ENCODE data around the gene ZNF609. TPM values are rescaled to one million over a fixed set of nuclear protein-coding genes. Genes with fewer than 3 reads are reported as not detected.
A peak's percentile ranks its signal among the peaks of the same experiment; 100 is the strongest.

The ZNF609 gene
- total RNA-seq, 1 donor from 2014 or later, result 21.5 TPM

DNA sequence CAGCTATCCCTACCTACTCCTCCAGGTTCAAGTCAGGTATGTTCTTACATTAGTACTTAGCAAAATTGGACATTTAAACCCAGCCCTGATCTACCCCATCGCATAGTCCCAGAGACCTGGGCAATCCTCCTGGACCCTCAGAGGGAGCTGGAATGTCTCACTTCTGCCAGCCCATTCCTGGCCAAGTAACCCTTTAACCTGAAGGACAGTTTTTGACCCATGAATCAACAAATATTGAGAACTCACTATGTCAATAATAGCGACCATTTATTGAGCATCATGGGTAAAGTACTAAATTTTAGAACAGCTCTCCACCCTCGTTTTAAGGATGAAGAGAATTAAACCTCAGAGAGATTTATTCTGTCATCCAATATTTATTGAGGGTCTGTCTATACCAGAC is 244.6 kb downstream of the ZNF609 start:
- Histone ChIP-seq H3K9me3 (ENCODE audit: low read depth) (no peaks in the 10 kb centered on the region), H3K4me1 (peaks cover 12% of the 10 kb centered on the region), H3K9ac (no peak overlapping the region), H3K36me3 (no peaks in the 10 kb centered on the region), H3F3A (ENCODE audit: low read depth) (peaks cover 22% of the 10 kb centered on the region), H2AFZ (replicated peaks) (no peak overlapping the region), H4K20me1 (ENCODE audit: low read depth) (peaks cover 14% of the 10 kb centered on the region), H3K4me3 (no peak overlapping the region), H3K27ac (no peak overlapping the region), H3K27me3 (no peaks in the 10 kb centered on the region), H3K79me2 (ENCODE audit: low read depth) (peaks cover 29% of the 10 kb centered on the region), H3K4me2 (no peak overlapping the region)
- Mint-ChIP-seq H3K9me3 (no peaks in the 10 kb centered on the region), H3K27me3 (ENCODE audit: insufficient read depth, low read depth) (peaks cover 3% of the 10 kb centered on the region), H3K27ac (no peak overlapping the region), H3K36me3 (peaks cover 14% of the 10 kb centered on the region), H3K4me3 (no peak overlapping the region), H3K4me1 (peaks cover 30% of the 10 kb centered on the region)
- no peak for TF ChIP-seq EZH2 (IDR thresholded peaks at IDR 0.05)
- TF ChIP-seq EZH2phosphoT487 (IDR thresholded peaks at IDR 0.05), result no peak
- TF ChIP-seq CTCF (IDR thresholded peaks at IDR 0.05), result no peak
- DNase-seq (ENCODE audit: low spot score), result no peak

GRCh38 chr15:64706011-64706911 is 245.9 kb downstream of the ZNF609 start:
- Histone ChIP-seq H3K79me2 (ENCODE audit: low read depth) (peaks cover 17% of the 10 kb centered on the region), H3K27me3 (no peaks in the 10 kb centered on the region), H3K4me3 (no peak overlapping the region), H3K4me2 (no peak overlapping the region), H3K9me3 (ENCODE audit: low read depth) (no peaks in the 10 kb centered on the region), H3K36me3 (no peaks in the 10 kb centered on the region), H3K9ac (no peak overlapping the region), H3F3A (ENCODE audit: low read depth) (peaks cover 9% of the 10 kb centered on the region), H3K27ac (no peak overlapping the region), H2AFZ (replicated peaks) (no peak overlapping the region), H3K4me1 (peaks cover 1% of the 10 kb centered on the region), H4K20me1 (ENCODE audit: low read depth) (peaks cover 2% of the 10 kb centered on the region)
- Mint-ChIP-seq H3K27me3 (ENCODE audit: insufficient read depth, low read depth) (peaks cover 2% of the 10 kb centered on the region), H3K4me1 (peaks cover 20% of the 10 kb centered on the region), H3K36me3 (peaks cover 16% of the 10 kb centered on the region), H3K4me3 (peak overlapping the region; percentile 3), H3K27ac (no peak overlapping the region), H3K9me3 (no peaks in the 10 kb centered on the region)
- TF ChIP-seq EZH2 (IDR thresholded peaks at IDR 0.05), result no peak
- no peak for TF ChIP-seq EZH2phosphoT487 (IDR thresholded peaks at IDR 0.05)
- no peak for TF ChIP-seq CTCF (IDR thresholded peaks at IDR 0.05)
- DNase-seq (ENCODE audit: low spot score), result no peak

- no peak overlapping the region for H3K9ac ChIP-seq
- H4K20me1 ChIP-seq (ENCODE audit: low read depth), result no peaks in the 10 kb centered on the region
- no peak for DNase-seq (ENCODE audit: low spot score)
- no peak overlapping the region for H3K4me3 ChIP-seq
- Mint-ChIP-seq H3K27ac (no peak overlapping the region), H3K9me3 (no peaks in the 10 kb centered on the region), H3K4me1 (no peaks in the 10 kb centered on the region), H3K36me3 (peaks cover 13% of the 10 kb centered on the region), H3K27me3 (ENCODE audit: insufficient read depth, low read depth) (no peaks in the 10 kb centered on the region), H3K4me3 (no peak overlapping the region)
- no peaks in the 10 kb centered on the region for H3F3A ChIP-seq (ENCODE audit: low read depth)
- H3K36me3 ChIP-seq, result no peaks in the 10 kb centered on the region
- H2AFZ ChIP-seq (replicated peaks), result no peak overlapping the region
- no peaks in the 10 kb centered on the region for H3K79me2 ChIP-seq (ENCODE audit: low read depth)
- no peak overlapping the region for H3K4me2 ChIP-seq
- H3K27me3 ChIP-seq, result no peaks in the 10 kb centered on the region
- H3K4me1 ChIP-seq, result no peaks in the 10 kb centered on the region
- H3K27ac ChIP-seq, result no peak overlapping the region
- H3K9me3 ChIP-seq (ENCODE audit: low read depth), result no peaks in the 10 kb centered on the region
- TF ChIP-seq EZH2 (IDR thresholded peaks at IDR 0.05) (no peak), EZH2phosphoT487 (IDR thresholded peaks at IDR 0.05) (no peak), CTCF (IDR thresholded peaks at IDR 0.05) (no peak)
These were observed 250.5 kb downstream of the ZNF609 start for GRCh38 chr15:64710676-64711428.

Data from neural progenitor cell (in vitro differentiated cells).